GM12891 (cell line): ENCODE results near the gene CHCHD10.

Experiments
- DNase-seq: peaks from one replicate; pipeline ENCODE4 v3.0.0; 2011; ENCODE audit warnings: low spot score; ENCODE audit not compliant: insufficient read length
- FAIRE-seq: peaks from 2 replicates; lab custom pipeline; 2011; peaks lifted over from hg19 to GRCh38; lab: Jason Lieb, UNC
- PAX5 ChIP-seq: IDR thresholded peaks from 2 replicates; pipeline ENCODE4 v1.6.1; 2011; ENCODE audit warnings: low read length, moderate library complexity, mild to moderate bottlenecking; ENCODE audit not compliant: insufficient read depth, severe bottlenecking
- POLR2A ChIP-seq: IDR thresholded peaks from 2 replicates; pipeline ENCODE4 v1.6.1; 2011; ENCODE audit warnings: low read depth, low read length, control low read depth
- POLR2AphosphoS5 ChIP-seq: IDR thresholded peaks from 2 replicates; pipeline ENCODE4 v1.6.1; 2011; ENCODE audit warnings: low read depth, low read length, control low read depth
- POU2F2 ChIP-seq: IDR thresholded peaks from 2 replicates; pipeline ENCODE4 v1.6.1; 2011; ENCODE audit warnings: low read depth, mild to moderate bottlenecking, control low read depth, low read length, moderate library complexity
- SPI1 ChIP-seq: IDR thresholded peaks from 2 replicates; pipeline ENCODE4 v1.6.1; 2011; ENCODE audit warnings: low read depth, low read length, control low read depth
- TAF1 ChIP-seq: IDR thresholded peaks from 2 replicates; pipeline ENCODE4 v1.6.1; 2011; ENCODE audit warnings: low read depth, low read length, control low read depth

Gene CHCHD10

DNA sequence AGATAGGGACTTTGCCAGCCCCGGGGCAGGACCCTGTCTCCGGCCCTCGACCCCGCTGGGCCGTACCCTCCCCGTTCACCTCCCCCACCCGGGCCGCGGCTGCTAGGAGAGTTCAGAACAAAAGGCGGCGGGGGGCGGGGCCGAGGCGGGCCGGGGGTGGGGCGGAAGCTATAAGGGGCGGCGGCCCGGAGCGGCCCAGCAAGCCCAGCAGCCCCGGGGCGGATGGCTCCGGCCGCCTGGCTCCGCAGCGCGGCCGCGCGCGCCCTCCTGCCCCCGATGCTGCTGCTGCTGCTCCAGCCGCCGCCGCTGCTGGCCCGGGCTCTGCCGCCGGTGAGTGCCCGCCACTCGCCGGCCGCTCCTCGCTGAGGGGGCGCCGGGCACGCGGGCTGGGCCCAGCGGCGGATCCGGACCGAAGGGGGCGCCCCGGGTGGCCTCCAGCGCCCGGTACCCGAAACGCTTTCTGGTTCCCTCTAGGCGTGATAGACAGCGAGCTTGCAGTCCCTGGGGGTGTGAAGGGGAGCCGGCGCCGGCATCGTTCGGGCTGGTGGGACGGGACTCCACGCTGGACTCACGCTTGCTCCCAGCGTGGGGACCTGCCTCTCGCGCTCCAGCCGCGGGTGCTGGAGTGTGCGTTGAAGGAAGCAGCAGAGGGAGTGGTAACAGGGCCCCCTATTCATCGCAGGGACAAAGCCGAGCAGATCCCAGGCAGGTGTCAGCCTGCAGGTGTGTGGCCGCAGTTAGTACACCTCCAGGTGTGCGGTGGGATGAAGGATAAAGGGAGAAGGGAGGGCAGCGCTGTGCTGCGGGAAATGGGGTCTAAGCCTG is 5.1 kb upstream of the CHCHD10 start, which contains the start of gene MMP11:
Gene MMP11 (plus strand): TSS at position 201 of the 825 bp plus-strand sequence. CDS start 22 bp downstream, at position 223.
- peak; percentile 68 for DNase-seq
- FAIRE-seq: no peak

DNA sequence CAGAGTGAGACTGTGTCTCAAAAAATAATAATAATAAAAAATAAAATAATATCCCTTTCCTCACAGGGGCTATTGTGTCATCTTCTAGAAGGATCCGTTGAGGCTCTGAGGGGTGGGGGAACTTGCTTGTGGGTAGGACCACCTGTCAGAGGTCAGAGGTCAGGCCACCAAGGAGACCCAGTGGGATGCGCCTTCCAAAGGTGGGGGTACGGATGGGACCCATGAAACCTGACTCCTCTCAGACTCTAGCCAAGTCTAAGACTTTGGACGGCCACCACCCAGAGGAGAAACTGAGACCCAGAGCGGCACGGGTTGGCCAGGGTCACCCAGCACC is 4.5 kb upstream of the CHCHD10 start:
- TF ChIP-seq POLR2AphosphoS5 (no peak), PAX5 (no peak), POLR2A (no peak), SPI1 (no peak), POU2F2 (no peak), TAF1 (no peak)
- FAIRE-seq (no peak), DNase-seq (no peak)

More for the DNA sequence above, 5.1 kb upstream of the CHCHD10 start, which contains the start of gene MMP11:
- TF ChIP-seq SPI1 (no peak), TAF1 (no peak), POLR2A (no peak), PAX5 (no peak), POLR2AphosphoS5 (no peak), POU2F2 (no peak)

DNA sequence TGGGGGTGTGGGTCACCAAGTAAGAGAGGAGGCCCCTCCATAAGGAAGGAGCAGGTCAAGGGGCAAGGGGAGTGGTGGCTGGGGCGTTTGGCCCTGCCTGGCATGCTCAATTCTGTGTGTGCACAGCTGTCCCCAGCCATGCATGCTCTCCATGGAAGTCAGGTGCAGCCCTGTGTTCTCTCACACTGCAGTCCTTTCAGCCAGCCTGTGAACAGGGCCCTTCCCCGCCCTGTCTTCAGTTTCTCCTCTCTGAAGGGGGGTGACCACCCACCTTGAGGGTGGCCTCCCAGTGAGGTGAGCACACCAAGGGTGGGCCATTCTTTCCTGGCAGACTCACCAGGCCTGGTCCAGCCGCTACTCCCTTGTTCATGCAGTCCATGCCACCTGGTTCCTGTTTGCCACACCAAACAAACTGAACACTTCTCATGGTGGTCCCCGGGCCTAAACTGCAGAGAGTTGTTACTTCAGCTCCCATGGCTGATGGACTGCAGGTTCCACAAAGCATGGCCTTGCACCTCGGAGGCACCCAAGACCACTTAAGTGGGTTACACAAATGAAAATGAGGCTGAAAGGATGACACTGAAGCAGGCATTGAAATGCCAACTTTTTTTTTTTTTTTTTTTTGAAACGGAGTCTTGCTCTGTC is 1.7 kb upstream of the CHCHD10 start:
- TF ChIP-seq TAF1: no peak
- TF ChIP-seq POLR2AphosphoS5: no peak
- TF ChIP-seq PAX5: no peak
- TF ChIP-seq POLR2A: no peak
- TF ChIP-seq POU2F2: no peak
- no peak for TF ChIP-seq SPI1
- DNase-seq: no peak
- peak; percentile 64 for FAIRE-seq

DNA sequence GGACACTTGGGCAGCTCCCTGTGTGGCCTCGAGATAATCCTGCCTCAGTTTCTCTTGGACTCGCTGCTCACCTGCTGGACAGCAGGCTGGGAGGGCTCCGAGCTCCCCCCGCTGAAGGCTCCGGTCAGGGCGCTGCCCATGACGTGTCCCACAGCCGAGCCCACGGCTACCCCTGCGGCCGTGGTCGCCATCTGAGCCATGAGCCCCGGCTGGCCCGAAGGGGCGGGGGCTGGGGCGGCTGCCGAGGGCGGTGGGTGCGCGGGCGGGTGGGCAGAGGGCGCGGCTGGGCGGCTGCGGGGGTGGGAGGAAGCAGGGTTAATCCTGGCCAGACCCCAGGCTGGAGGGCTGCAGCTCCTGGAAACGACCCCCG is 484 bp downstream of the CHCHD10 start:
- DNase-seq: no peak
- TF ChIP-seq POU2F2 (no peak), TAF1 (no peak), POLR2AphosphoS5 (no peak), PAX5 (no peak), SPI1 (no peak), POLR2A (no peak)
- peak; percentile 54 for FAIRE-seq

DNA sequence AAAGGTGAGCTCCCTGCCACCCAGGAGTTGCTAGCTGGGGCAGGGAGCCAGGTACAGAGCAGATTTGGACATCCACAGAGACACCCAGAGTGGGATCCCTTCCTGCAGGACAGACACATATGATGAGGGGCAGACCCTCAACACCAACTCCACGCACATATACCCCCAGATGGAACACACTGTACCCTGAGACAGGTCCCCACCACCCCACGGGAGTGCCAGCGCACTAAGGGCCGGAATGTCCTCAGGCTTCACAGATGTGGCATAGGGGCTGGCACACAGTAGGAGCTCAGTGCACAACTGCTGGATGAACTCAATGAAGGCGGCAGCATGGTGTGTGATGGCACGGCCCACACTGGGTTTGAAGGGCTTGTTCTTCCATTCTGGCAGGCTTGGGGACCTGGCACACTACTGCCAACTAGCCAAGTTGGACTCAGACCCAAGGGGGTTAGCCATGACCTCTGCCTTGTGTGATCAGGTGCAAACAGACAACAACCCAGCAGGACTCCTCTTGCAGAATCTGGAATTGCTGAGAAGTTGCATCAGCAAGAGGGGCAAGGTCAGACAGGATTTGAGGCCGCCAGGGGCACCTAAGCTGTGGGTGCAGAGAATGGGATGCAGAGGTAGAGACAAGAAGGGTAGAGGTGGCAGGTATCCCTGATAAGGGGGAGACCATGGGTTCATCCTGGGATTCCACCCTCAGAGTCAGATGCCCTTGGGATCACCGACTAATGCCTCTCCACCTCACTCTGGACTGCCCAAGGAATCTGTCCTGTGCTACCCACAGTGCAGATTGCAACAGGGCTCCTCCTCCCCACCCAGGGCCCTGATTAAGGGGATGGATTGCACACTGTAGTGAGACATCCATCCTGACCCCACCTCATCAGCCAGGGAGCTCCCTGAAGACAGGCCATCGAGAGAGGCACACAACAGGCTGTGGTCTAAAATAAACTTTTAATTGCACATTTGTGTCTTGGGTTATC is 2.6 kb downstream of the CHCHD10 start:
- DNase-seq: no peak
- FAIRE-seq: peak; percentile 16

DNA sequence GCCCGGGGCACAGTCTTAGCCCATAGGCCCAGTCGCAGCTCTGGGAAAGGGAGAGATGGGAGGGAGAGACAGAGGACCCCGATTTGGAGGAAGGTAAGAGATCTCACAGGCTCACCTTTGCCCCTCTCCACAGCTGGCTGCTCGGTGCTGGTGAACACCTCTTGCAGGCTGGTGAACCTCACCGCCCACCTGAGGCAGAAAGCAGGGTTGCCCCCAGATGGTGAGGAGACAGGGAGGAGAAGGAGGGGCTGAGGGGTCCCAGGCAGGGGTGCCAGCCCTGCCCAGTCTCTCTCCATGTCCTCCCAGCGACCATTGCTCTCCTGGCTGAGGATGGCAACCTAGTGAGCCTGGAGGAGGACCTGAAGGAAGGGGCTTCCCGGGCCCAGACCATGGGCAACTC is 3.8 kb downstream of the CHCHD10 start:
- no peak for TF ChIP-seq POU2F2
- no peak for TF ChIP-seq PAX5
- TF ChIP-seq SPI1: no peak
- TF ChIP-seq TAF1: no peak
- TF ChIP-seq POLR2A: no peak
- TF ChIP-seq POLR2AphosphoS5: no peak
- DNase-seq (no peak), FAIRE-seq (no peak)

More for the DNA sequence above, 2.6 kb downstream of the CHCHD10 start:
- TF ChIP-seq POLR2AphosphoS5 (no peak), POLR2A (peak; percentile 12; the same call in 1 of the 2 replicates), TAF1 (no peak), SPI1 (no peak), PAX5 (no peak), POU2F2 (0 out of 2 replicates have a peak, but pooled peaks have one; percentile 21)

DNA sequence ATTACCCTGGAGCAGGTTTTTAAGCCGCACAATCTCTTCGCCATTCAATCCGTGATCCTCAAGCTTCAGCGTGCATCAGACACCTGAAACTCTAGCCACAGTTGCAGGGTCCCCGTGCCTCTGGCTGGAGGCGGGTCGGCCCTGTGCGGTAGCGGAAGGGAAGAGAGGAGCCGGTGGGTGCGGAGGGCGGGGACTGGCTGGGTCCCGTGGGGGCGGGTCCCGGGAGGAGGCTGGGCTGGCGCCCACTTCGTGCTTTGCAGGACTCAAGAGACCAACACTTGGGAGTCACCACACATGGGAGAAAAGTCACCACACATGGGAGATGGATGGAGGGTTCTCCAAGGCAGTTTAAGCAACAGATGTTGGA is 4.2 kb downstream of the CHCHD10 start:
- DNase-seq (peak; percentile 47), FAIRE-seq (peak; percentile 87)
- TF ChIP-seq PAX5 (no peak), SPI1 (no peak), POLR2A (peak; percentile 26; the same call in 1 of the 2 replicates), POU2F2 (no peak; the same call in 1 of the 2 replicates), TAF1 (no peak)

DNA sequence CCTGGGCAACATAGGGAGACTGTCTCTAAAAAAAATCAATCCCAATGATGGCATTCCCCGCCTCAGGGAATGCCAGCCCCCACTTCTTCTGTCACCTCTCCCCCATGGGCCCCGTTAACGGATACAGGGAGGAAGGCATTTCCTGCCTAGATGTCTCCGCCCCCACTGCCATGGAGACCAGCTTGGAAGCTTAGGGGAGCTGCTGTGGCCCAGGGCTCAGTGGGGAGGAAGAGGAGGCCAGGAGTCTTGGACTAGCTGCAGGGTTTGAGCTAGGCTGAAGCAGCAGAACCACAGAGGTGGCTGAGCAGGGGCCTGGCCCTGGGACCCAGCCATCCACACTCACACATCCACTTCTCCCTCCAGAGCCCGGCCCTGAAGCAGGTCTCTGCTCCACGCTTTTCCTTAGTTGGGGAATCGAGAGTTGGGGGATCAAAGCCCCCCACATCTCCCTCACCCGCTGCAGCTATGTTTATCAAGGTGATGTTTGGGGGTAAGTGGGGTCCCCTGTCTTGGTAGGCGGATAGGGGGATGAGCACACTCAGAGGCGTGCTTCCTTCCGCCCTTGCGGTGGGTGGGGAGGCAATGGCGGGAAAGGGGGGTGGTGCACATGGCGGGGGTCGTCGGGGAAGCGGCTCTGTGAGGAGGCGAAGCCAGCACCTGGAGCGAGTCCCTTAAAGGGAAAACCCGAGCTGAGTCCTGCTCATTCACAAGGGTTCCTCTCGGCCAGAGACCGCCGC is 4.8 kb downstream of the CHCHD10 start, which contains the start of gene C22orf15:
Gene C22orf15 (plus strand): TSS at position 149 of the 737 bp plus-strand sequence. CDS start 317 bp downstream, at position 466.
- FAIRE-seq: peak; percentile 74
- TF ChIP-seq POLR2A (no peak; the same call in 1 of the 2 replicates), POLR2AphosphoS5 (no peak), POU2F2 (no peak), SPI1 (no peak), PAX5 (no peak), TAF1 (no peak)
- DNase-seq: no peak
